Activated CD4-positive, alpha-beta memory T cell treated with anti-CD3 and anti-CD28 coated beads, Interleukin-2, amount 10 ng/mL, durations not matched to agents 7 days and 5 days (primary cell): ENCODE data around the gene DUOX1. TPM values are rescaled to one million over a fixed set of nuclear protein-coding genes. Genes with fewer than 3 reads are reported as not detected.

Source experiments
- CTCF ChIA-PET: fragments of 350-600 bp; sonication (Branson Sonifier 250); formaldehyde crosslinking; loops from one replicate; lab custom pipeline; 2021; ENCODE audit warnings: antibody characterized with exemption, inconsistent platforms; lab: Charles Lee
- POLR2A ChIA-PET: fragments of 350-600 bp; sonication (Branson Sonifier 250); formaldehyde crosslinking; loops from one replicate; lab custom pipeline; 2021; ENCODE audit warnings: antibody characterized with exemption; lab: Charles Lee
- DNase-seq: peaks from one replicate; pipeline ENCODE4 v3.0.0-alpha.2; 2020
- H3K27ac Mint-ChIP-seq: one replicate; pipeline ENCODE4 v1.8.0; 2021; ENCODE audit warnings: mild to moderate bottlenecking, mixed read lengths
- H3K27me3 Mint-ChIP-seq: one replicate; pipeline ENCODE4 v1.8.0; 2021; ENCODE audit warnings: mixed read lengths
- H3K36me3 Mint-ChIP-seq: one replicate; pipeline ENCODE4 v1.8.0; 2021; ENCODE audit warnings: low read depth, mixed read lengths
- H3K4me1 Mint-ChIP-seq: one replicate; pipeline ENCODE4 v1.8.0; 2021; ENCODE audit warnings: mixed read lengths
- H3K4me3 Mint-ChIP-seq: one replicate; pipeline ENCODE4 v1.8.0; 2021; ENCODE audit warnings: mild to moderate bottlenecking, mixed read lengths
- H3K9me3 Mint-ChIP-seq: one replicate; pipeline ENCODE4 v1.8.0; 2021; ENCODE audit warnings: mixed read lengths
- total RNA-seq, 2 experiments: library from RNA; stranded (reverse); gene quantifications; one replicate each; pipeline ENCODE4 v1.2.3, GENCODE V29; 2021

Gene DUOX1
- total RNA-seq, 2 experiments from 2014 or later = 0.08 TPM; not detected in 1

DNA sequence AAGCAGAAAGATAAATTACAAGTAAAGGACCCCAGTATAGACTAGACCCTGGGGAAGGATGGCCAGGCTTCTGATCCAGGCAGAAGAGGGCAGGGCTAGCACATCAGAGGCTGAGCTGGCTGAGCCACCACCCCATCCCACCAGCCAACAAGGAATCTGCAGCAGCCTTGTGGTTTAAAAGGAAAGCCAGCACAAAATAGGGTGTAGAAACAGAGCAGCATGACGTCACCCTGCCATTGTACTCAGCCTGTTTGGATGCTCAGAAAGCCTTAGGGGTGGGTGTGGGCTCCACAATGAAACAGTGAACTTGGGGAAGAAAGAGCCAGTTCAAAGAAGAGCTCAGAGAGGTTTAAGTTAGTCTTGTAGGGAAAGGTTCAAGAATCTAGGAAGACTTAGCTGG, 28.2 kb downstream of the DUOX1 start:
- Mint-ChIP-seq H3K36me3 (no peaks in the 10 kb centered on the region), H3K27me3 (no peaks in the 10 kb centered on the region), H3K4me1 (peaks cover 13% of the 10 kb centered on the region), H3K4me3 (no peak overlapping the region), H3K27ac (no peak overlapping the region), H3K9me3 (no peaks in the 10 kb centered on the region)
- POLR2A ChIA-PET = interaction anchor here (1.2 kb wide), 1 partner anchor 9 kb away, joined by 4 read pairs; no protein-coding TSS in a partner anchor
- CTCF ChIA-PET = interaction anchor here (0.8 to 12.8 kb wide), 4 partner anchors 10 to 43 kb away, joined by 3 to 163 read pairs (median 8); no protein-coding TSS in a partner anchor
- no peak for DNase-seq

DNA sequence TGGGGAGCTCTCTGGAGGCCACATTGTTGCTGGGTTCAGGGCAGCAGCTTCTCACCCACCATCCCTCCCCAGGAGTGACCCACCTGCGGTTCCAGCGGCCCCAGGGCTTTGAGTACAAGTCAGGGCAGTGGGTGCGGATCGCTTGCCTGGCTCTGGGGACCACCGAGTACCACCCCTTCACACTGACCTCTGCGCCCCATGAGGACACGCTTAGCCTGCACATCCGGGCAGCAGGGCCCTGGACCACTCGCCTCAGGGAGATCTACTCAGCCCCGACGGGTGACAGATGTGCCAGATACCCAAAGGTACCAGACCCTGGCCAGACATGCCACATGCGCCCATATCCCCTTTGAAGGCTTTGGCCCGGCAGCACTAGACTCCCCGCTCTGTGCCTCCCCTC, 31.9 kb downstream of the DUOX1 start:
- Mint-ChIP-seq H3K27me3 (no peaks in the 10 kb centered on the region), H3K27ac (no peak overlapping the region), H3K9me3 (no peaks in the 10 kb centered on the region), H3K36me3 (no peaks in the 10 kb centered on the region), H3K4me3 (no peak overlapping the region), H3K4me1 (peaks cover 26% of the 10 kb centered on the region)
- ChIA-PET CTCF (interaction anchor here (1.2 to 12.8 kb wide), 3 partner anchors 40 to 240 kb away, joined by 3 to 163 read pairs (median 3); no protein-coding TSS in a partner anchor), POLR2A (interaction anchor here (0.6 to 1.0 kb wide), 3 partner anchors 17 to 240 kb away, joined by 3 read pairs; a partner anchor contains a TSS)
- no peak for DNase-seq

DNA sequence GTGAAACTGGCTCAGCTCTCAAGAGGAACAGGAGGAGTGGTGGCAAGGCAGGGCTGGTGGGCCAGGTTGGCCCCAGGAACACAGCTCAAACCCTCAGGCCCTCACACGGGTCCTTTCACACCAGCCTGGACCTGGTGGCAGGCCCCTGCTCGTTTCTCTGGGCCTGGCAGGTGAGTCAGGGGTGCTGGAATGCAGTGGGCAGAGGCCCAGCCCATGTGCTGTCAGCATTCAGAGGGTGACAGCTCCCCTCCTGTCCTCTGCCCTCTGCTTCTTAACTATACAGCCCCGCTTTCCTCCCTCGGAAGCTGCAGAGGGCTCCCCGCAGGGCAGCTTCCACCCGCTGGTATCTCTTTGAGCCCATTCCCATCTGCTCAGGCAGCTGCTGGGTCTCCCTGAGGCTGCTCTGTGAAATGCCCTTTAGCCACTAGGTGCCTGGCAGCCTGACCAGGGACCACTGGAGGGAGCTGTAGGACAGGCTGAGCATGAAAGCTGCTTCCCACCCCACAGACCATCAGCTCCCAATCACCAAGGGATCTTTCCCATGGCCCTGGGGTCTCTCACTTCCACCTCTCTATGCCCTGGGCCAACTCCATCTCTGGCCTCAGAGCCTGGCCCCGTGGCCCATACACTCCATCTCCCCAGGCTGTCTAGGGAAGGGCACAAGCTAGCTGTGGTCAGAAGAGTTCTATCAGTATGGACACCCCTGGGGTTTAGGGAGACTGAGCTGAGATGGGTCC, 33.1 kb downstream of the DUOX1 start:
- Mint-ChIP-seq H3K27ac (no peak overlapping the region), H3K4me3 (no peak overlapping the region)
- CTCF ChIA-PET = interaction anchor here (0.8 to 12.8 kb wide), 25 partner anchors 9 to 749 kb away, joined by 3 to 163 read pairs (median 4); partner anchors contain the start of gene SHF

DNA sequence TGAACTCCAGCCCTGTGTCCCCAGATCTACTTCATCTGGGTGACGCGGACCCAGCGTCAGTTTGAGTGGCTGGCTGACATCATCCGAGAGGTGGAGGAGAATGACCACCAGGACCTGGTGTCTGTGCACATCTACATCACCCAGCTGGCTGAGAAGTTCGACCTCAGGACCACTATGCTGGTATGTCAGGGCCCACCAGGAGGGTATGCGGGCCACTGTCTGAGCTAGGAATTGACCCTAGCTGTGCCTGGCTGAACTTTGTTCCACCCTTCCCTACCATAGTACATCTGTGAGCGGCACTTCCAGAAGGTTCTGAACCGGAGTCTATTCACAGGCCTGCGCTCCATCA, 33.7 kb downstream of the DUOX1 start:
- ChIA-PET CTCF (interaction anchor here (0.8 to 12.8 kb wide), 26 partner anchors 9 to 750 kb away, joined by 3 to 163 read pairs (median 4); partner anchors contain the start of gene SHF), POLR2A (interaction anchor here (1.4 to 4.0 kb wide), 4 partner anchors 17 to 239 kb away, joined by 5 to 47 read pairs (median 6); no protein-coding TSS in a partner anchor)
- Mint-ChIP-seq H3K27me3 (no peaks in the 10 kb centered on the region), H3K27ac (no peak overlapping the region), H3K4me3 (no peak overlapping the region), H3K4me1 (peaks cover 16% of the 10 kb centered on the region), H3K36me3 (no peaks in the 10 kb centered on the region), H3K9me3 (no peaks in the 10 kb centered on the region)
- DNase-seq = no peak

More for the DNA sequence above, 33.1 kb downstream of the DUOX1 start:
- Mint-ChIP-seq H3K36me3 (no peaks in the 10 kb centered on the region), H3K27me3 (no peaks in the 10 kb centered on the region), H3K9me3 (no peaks in the 10 kb centered on the region), H3K4me1 (peaks cover 20% of the 10 kb centered on the region)
- peak; percentile 74 for DNase-seq
- POLR2A ChIA-PET = interaction anchor here (1.4 to 4.0 kb wide), 4 partner anchors 17 to 240 kb away, joined by 5 to 47 read pairs (median 6); no protein-coding TSS in a partner anchor

DNA sequence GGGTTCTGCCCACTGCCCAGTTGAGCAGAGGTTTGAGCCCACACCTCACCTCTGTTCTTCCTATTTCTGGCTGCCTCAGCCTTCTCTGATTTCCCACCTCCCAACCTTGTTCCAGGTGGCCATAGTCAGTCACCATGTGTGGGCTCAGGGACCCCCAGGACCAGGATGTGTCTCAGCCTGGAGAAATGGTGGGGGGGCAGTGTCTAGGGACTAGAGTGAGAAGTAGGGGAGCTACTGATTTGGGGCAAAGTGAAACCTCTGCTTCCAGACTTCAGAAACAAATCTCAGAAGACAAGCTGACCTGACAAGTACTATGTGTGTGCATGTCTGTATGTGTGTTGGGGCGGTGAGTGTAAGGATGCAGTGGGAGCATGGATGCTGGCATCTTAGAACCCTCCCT, 35.1 kb downstream of the DUOX1 start:
- Mint-ChIP-seq H3K27me3 (no peaks in the 10 kb centered on the region), H3K36me3 (no peaks in the 10 kb centered on the region), H3K4me3 (peak overlapping the region; percentile 17), H3K4me1 (peaks cover 15% of the 10 kb centered on the region), H3K27ac (peak overlapping the region; percentile 19), H3K9me3 (no peaks in the 10 kb centered on the region)
- ChIA-PET POLR2A (interaction anchor here (1.2 to 4.0 kb wide), 5 partner anchors 16 to 237 kb away, joined by 3 to 47 read pairs (median 4); a partner anchor contains a TSS), CTCF (interaction anchor here (0.7 to 12.8 kb wide), 7 partner anchors 10 to 473 kb away, joined by 3 to 163 read pairs (median 5); a partner anchor contains a TSS)
- no peak for DNase-seq

DNA sequence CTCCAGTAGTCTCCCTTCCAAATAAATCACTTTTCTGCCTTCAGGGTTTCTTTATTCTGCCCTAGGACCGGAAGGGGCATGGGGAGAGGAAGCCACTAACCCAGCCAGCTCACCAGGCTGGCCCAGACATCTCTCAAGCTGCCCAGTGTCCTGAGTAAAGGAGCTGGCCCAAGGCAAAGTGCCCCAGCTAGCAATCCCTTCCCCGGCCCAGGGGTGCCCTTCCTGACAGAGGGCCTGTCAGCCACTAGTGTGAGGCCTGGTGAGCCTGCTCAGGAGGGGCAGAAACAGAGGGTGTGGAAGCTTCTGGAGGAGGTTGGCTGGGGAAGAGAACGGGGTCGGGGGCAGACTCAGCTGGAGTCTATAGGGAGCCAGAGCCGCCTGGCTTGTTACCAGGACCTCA, 35.7 kb downstream of the DUOX1 start:
- peak overlapping the region; percentile 31 for H3K27ac Mint-ChIP-seq
- DNase-seq = no peak
- H3K9me3 Mint-ChIP-seq = no peaks in the 10 kb centered on the region
- ChIA-PET CTCF (interaction anchor here (0.9 to 12.8 kb wide), 3 partner anchors 14 to 236 kb away, joined by 3 to 163 read pairs (median 48); a partner anchor contains a TSS), POLR2A (interaction anchor here (1.3 to 4.0 kb wide), 3 partner anchors 15 to 113 kb away, joined by 3 to 47 read pairs (median 4); no protein-coding TSS in a partner anchor)
- no peaks in the 10 kb centered on the region for H3K36me3 Mint-ChIP-seq
- H3K4me1 Mint-ChIP-seq = peaks cover 15% of the 10 kb centered on the region
- H3K27me3 Mint-ChIP-seq = no peaks in the 10 kb centered on the region
- H3K4me3 Mint-ChIP-seq = peak overlapping the region; percentile 70

DNA sequence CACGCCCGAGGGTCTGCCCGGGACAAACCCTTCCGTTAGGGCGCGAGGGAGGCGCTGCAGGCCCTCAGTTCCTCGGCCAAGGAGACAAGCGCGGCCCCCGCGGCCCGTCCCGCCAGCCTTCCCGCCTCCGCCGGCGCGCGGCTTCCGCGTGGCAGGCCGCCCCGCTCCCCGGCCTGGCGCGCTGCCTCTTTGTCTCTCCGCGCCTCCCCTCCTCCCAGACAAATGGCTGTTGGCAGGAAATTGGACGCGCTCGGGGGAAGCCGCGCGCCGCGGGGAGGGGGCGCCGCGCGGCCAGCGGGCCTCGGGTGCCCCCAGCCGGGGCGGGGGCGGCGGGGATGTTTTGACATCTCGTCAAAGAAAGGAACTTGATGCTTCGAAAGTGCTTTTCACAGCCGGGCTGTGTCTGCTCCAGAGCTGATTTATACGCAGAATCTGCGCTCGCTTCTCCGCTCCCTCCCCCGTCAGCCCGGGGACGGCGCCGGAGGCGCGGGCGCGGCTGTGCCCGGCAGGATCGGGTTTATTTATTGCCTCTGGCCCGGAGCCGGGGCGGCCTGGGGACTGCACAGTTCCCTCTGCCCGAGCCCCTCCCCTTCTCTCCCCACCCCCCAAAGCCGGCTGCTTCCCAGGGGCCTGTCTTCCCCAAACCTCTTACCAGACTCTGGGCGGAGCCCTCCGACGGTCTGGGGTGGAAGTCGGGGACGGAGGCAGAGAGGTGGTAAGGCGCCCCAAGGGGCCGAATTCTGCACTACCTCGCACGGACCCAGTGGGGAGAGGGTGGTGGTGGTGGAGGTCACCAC, 37.2 kb downstream of the DUOX1 start:
- Mint-ChIP-seq H3K4me1 (peaks cover 15% of the 10 kb centered on the region), H3K4me3 (peak overlapping the region; percentile 70), H3K9me3 (no peaks in the 10 kb centered on the region), H3K27me3 (no peaks in the 10 kb centered on the region), H3K36me3 (no peaks in the 10 kb centered on the region), H3K27ac (peak overlapping the region; percentile 64)
- CTCF ChIA-PET = interaction anchor here (0.8 to 12.8 kb wide), 11 partner anchors 8 to 86 kb away, joined by 3 to 163 read pairs (median 5); no protein-coding TSS in a partner anchor
- peak; percentile 87 for DNase-seq
- POLR2A ChIA-PET = interaction anchor here (0.8 to 3.0 kb wide), 8 partner anchors 9 to 442 kb away, joined by 3 to 17 read pairs (median 7); a partner anchor contains a TSS

DNA sequence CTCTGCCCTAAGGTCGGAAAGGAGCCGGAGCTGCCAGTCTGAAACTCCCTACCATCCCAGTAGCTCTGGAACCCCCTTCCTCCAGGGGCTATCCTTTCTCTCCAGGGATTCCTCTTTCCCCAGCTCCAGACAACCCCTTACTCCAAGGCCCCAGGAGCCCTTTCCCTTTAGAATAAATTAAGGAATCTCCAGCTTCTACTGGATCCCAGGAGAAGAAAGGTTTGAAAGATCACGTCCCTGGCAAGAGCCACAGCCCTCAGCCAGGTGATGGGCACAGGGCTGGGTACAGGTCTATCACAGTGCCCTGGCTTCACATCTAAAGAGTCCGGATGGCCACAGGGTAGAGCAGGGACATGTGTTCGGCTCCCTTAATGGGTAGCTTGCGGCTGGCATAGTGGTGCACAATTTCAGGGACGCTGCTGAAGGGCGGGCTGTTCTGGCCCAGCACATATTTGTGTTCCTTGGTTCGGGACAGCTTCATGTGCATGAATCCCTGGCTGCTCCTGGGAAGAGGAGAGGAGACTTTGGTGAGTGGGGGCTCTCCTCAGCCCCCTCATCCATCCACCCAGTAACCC, 37.9 kb downstream of the DUOX1 start:
- H3K4me3 Mint-ChIP-seq = peak overlapping the region; percentile 70
- DNase-seq = no peak
- no peaks in the 10 kb centered on the region for H3K36me3 Mint-ChIP-seq
- H3K27me3 Mint-ChIP-seq = no peaks in the 10 kb centered on the region
- CTCF ChIA-PET = interaction anchor here (0.8 to 12.8 kb wide), 11 partner anchors 8 to 85 kb away, joined by 3 to 163 read pairs (median 5); no protein-coding TSS in a partner anchor
- POLR2A ChIA-PET = interaction anchor here (0.8 to 3.0 kb wide), 8 partner anchors 8 to 441 kb away, joined by 3 to 17 read pairs (median 7); a partner anchor contains a TSS
- peak overlapping the region; percentile 64 for H3K27ac Mint-ChIP-seq
- no peaks in the 10 kb centered on the region for H3K9me3 Mint-ChIP-seq
- peaks cover 15% of the 10 kb centered on the region for H3K4me1 Mint-ChIP-seq

DNA sequence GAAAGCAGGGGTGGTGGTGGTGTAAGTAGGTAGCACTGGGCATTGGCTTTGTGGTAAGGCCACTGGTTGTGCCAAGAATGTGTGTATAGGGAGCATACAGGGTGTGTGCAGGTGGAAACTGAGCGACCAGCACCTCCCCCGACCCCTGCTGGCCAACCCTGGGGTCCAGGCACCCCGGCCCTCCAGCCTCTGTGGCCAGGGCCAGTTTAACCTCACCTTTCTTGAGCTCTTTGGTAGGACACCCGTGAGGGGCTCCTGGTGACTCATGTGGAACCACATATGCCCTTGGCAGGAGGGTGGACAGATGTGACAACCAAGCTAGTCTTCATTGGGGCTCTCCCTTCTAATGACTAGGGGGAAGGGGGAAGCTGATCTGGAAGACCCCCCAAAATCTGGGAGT, 38.5 kb downstream of the DUOX1 start:
- no peak for DNase-seq
- Mint-ChIP-seq H3K4me1 (peaks cover 13% of the 10 kb centered on the region), H3K36me3 (no peaks in the 10 kb centered on the region), H3K9me3 (no peaks in the 10 kb centered on the region), H3K27me3 (no peaks in the 10 kb centered on the region), H3K27ac (no peak overlapping the region), H3K4me3 (no peak overlapping the region)
- ChIA-PET CTCF (interaction anchor here (0.8 to 12.8 kb wide), 8 partner anchors 10 to 84 kb away, joined by 3 to 163 read pairs (median 6); no protein-coding TSS in a partner anchor), POLR2A (interaction anchor here (1.5 to 3.0 kb wide), 5 partner anchors 8 to 234 kb away, joined by 4 to 17 read pairs (median 8); a partner anchor contains a TSS)

DNA sequence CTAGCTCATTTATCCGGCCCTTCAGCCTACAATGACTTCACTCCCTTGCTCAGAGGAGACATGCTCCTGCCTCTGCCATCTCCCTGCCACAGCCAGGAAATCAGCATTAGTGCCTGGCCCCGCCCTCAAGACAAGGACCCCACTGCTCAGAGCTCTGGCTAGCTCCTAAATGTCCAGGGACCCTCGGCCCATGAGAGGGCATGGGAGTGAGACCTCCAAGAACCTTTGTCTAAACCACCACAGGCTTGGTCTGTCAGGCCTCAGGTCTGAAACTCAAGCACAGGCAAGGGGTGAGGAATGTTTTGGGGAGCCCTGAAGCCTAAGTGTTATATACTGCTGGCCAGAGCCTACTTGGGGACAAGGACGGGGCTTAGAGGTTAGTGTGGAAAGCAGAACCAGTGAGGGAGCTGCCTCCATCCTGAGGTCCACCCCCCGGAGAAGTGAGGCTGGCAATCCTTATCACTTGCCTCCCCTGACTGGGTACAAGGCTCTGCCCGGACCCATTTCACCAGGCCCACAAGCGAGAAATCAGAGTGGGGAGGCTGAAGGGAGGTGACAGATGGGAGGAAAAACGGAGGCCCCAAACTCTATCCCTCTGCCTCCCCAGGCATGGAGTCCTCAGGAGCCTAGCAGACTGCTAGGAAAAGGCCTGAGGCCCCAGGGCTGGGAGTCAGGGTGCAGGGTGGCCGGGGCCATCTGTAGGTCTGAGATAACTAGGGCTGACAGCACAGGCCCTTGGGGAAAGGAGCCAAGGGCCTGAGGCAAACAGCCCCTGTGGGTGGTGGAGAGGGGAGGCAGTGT, 39.2 kb downstream of the DUOX1 start:
- no peaks in the 10 kb centered on the region for H3K36me3 Mint-ChIP-seq
- H3K27me3 Mint-ChIP-seq = no peaks in the 10 kb centered on the region
- peaks cover 13% of the 10 kb centered on the region for H3K4me1 Mint-ChIP-seq
- H3K27ac Mint-ChIP-seq = peak overlapping the region; percentile 23
- POLR2A ChIA-PET = interaction anchor here (1.5 to 3.0 kb wide), 3 partner anchors 12 to 233 kb away, joined by 4 to 17 read pairs (median 17); a partner anchor contains a TSS
- H3K9me3 Mint-ChIP-seq = no peaks in the 10 kb centered on the region
- DNase-seq = no peak
- CTCF ChIA-PET = interaction anchor here (0.8 to 12.8 kb wide), 6 partner anchors 10 to 51 kb away, joined by 3 to 163 read pairs (median 6); no protein-coding TSS in a partner anchor
- H3K4me3 Mint-ChIP-seq = no peak overlapping the region
